NCI-H82 (cell line): ENCODE results near the gene TMEM253.

Source experiments
- DNase-seq: peaks from one replicate; lab custom pipeline; 2025; lab: John Stamatoyannopoulos, UW

The TMEM253 gene

GRCh38 chr14:21105095-21105494 is 4.2 kb downstream of the TMEM253 start:
- DNase-seq: no peak

- DNase-seq: no peak
Observed at GRCh38 chr14:21106176-21106497, 5.3 kb downstream of the TMEM253 start.

GRCh38 chr14:21106498-21107282 is 5.8 kb downstream of the TMEM253 start:
- peak; percentile 82 for DNase-seq

- DNase-seq: no peak
Observed at GRCh38 chr14:21107283-21107800, 6.5 kb downstream of the TMEM253 start.

- no peak for DNase-seq
Observed at GRCh38 chr14:21108791-21109190, 7.9 kb downstream of the TMEM253 start.

GRCh38 chr14:21109377-21110138 is 8.7 kb downstream of the TMEM253 start:
- DNase-seq: peak; percentile 18

GRCh38 chr14:21112255-21112654 is 11.4 kb downstream of the TMEM253 start:
- DNase-seq: no peak

- DNase-seq: no peak
Observed at GRCh38 chr14:21113369-21113768, 12.5 kb downstream of the TMEM253 start.

GRCh38 chr14:21118933-21119332 is 18.1 kb downstream of the TMEM253 start:
- DNase-seq: no peak

- DNase-seq: no peak
Observed at GRCh38 chr14:21120686-21121085, 19.8 kb downstream of the TMEM253 start.

GRCh38 chr14:21121122-21121521 is 20.3 kb downstream of the TMEM253 start:
- no peak for DNase-seq

GRCh38 chr14:21123429-21123828 is 22.6 kb downstream of the TMEM253 start:
- DNase-seq: no peak

GRCh38 chr14:21133901-21134300 is 33.0 kb downstream of the TMEM253 start:
- no peak for DNase-seq

GRCh38 chr14:21136024-21136423 is 35.2 kb downstream of the TMEM253 start:
- DNase-seq: peak; percentile 29

GRCh38 chr14:21142357-21142756 is 41.5 kb downstream of the TMEM253 start:
- DNase-seq: no peak

GRCh38 chr14:21145437-21145836 is 44.6 kb downstream of the TMEM253 start:
- no peak for DNase-seq

- no peak for DNase-seq
Observed at GRCh38 chr14:21149641-21150367, 48.9 kb downstream of the TMEM253 start.
